GM12891 (cell line): ENCODE results near the gene TSPAN9.

Experiments
- PAX5 ChIP-seq: IDR thresholded peaks from 2 replicates; pipeline ENCODE4 v1.6.1; 2011; ENCODE audit warnings: low read length, moderate library complexity, mild to moderate bottlenecking; ENCODE audit not compliant: insufficient read depth, severe bottlenecking
- POLR2A ChIP-seq: IDR thresholded peaks from 2 replicates; pipeline ENCODE4 v1.6.1; 2011; ENCODE audit warnings: low read depth, low read length, control low read depth
- POLR2AphosphoS5 ChIP-seq: IDR thresholded peaks from 2 replicates; pipeline ENCODE4 v1.6.1; 2011; ENCODE audit warnings: low read depth, low read length, control low read depth

GRCh38 chr12:3320881-3321509, 243.8 kb downstream of the TSPAN9 start:
- TF ChIP-seq POLR2A, result no peak
- TF ChIP-seq PAX5, result no peak
- no peak for TF ChIP-seq POLR2AphosphoS5
